Activated CD8-positive, alpha-beta memory T cell treated with anti-CD3 and anti-CD28 coated beads, Interleukin-2, amount 50 U/mL, for 4 hours (primary cell): ENCODE measurements around the gene SCGB1C2.
"Not testable (repeated sequence)": the region's sequence is repeated elsewhere in the genome, so short reads cannot be mapped to it uniquely, and the experiment has no call there.

ENCODE experiments used
- DNase-seq: peaks from one replicate; pipeline ENCODE4 v3.0.0-alpha.2; 2020

Gene SCGB1C2

GRCh38 chr17:137166-137807 is at the start of gene SCGB1C2:
Gene SCGB1C2, plus strand, starts transcription at chr17:137569. Its CDS starts 22 bp downstream, at chr17:137591.
- DNase-seq, result not testable (repeated sequence)

- DNase-seq, result not testable (repeated sequence)
These were observed 24.3 kb upstream of the SCGB1C2 start for GRCh38 chr17:113111-113510.

GRCh38 chr17:118339-118917 is 18.9 kb upstream of the SCGB1C2 start:
- not testable (repeated sequence) for DNase-seq

- DNase-seq, result not testable (repeated sequence)
These were observed 3.4 kb upstream of the SCGB1C2 start for GRCh38 chr17:133932-134331.

GRCh38 chr17:134332-134785 is 3.0 kb upstream of the SCGB1C2 start:
- DNase-seq, result peak; percentile 14

GRCh38 chr17:135022-135421 is 2.3 kb upstream of the SCGB1C2 start:
- DNase-seq, result not testable (repeated sequence)

- not testable (repeated sequence) for DNase-seq
These were observed 1.5 kb upstream of the SCGB1C2 start for GRCh38 chr17:135895-136294.

GRCh38 chr17:136531-136930 is 838 bp upstream of the SCGB1C2 start:
- DNase-seq, result peak; percentile 69

- DNase-seq, result peak; percentile 8
These were observed 2.2 kb downstream of the SCGB1C2 start for GRCh38 chr17:139401-140205.

- peak; percentile 14 for DNase-seq
These were observed 4.8 kb downstream of the SCGB1C2 start for GRCh38 chr17:142102-142661.

- DNase-seq, result peak; percentile 5
These were observed 5.8 kb downstream of the SCGB1C2 start for GRCh38 chr17:142876-143784.

GRCh38 chr17:143785-144281 is 6.5 kb downstream of the SCGB1C2 start:
- peak; percentile 89 for DNase-seq

- DNase-seq, result peak; percentile 3
These were observed 7.7 kb downstream of the SCGB1C2 start for GRCh38 chr17:144936-145670.

- peak; percentile 9 for DNase-seq
These were observed 8.5 kb downstream of the SCGB1C2 start for GRCh38 chr17:145671-146541.

- DNase-seq, result peak; percentile 1
These were observed 9.2 kb downstream of the SCGB1C2 start for GRCh38 chr17:146546-146945.

- peak; percentile 9 for DNase-seq
These were observed 9.8 kb downstream of the SCGB1C2 start for GRCh38 chr17:146983-147761.

- DNase-seq, result peak; percentile 5
These were observed 10.7 kb downstream of the SCGB1C2 start for GRCh38 chr17:147796-148740.

GRCh38 chr17:148757-149156 is 11.4 kb downstream of the SCGB1C2 start:
- no peak for DNase-seq
